ENCODE measurements around the gene NPRL2. TPM values are rescaled to one million over a fixed set of nuclear protein-coding genes. Genes with fewer than 3 reads are reported as not detected.

NPRL2 gene
- total RNA-seq, 1 donor from 2014 or later, result 31.6 TPM

DNA sequence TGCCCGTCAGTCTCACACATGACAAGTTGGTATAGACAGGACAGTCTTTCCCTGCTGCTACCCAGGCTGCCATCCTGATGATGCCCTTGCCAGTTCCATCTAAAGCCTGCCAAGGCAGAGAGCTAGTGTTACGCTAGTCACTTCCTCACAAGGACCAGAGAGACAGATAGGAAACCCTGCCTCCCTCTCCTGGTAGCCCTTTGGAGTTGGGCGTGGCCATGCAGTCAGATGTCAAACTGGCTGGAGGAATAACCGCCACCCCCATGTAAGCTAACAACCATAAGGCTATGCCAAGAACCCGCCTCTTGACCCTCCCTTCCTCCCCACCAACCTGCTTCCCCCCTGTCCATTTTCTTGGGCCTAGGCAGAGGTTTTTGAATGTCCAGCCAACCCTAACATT lies 6.0 kb upstream of the NPRL2 start:
- TF ChIP-seq, protein P1, sequence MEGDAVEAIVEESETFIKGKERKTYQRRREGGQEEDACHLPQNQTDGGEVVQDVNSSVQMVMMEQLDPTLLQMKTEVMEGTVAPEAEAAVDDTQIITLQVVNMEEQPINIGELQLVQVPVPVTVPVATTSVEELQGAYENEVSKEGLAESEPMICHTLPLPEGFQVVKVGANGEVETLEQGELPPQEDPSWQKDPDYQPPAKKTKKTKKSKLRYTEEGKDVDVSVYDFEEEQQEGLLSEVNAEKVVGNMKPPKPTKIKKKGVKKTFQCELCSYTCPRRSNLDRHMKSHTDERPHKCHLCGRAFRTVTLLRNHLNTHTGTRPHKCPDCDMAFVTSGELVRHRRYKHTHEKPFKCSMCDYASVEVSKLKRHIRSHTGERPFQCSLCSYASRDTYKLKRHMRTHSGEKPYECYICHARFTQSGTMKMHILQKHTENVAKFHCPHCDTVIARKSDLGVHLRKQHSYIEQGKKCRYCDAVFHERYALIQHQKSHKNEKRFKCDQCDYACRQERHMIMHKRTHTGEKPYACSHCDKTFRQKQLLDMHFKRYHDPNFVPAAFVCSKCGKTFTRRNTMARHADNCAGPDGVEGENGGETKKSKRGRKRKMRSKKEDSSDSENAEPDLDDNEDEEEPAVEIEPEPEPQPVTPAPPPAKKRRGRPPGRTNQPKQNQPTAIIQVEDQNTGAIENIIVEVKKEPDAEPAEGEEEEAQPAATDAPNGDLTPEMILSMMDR (IDR thresholded peaks at IDR 0.05; ENCODE audit: unreplicated experiment), result no peak
- Mint-ChIP-seq H3K27me3 (no peaks in the 10 kb centered on the region), H3K4me3 (ENCODE audit: low read depth) (peak overlapping the region; percentile 94), H3K4me1 (ENCODE audit: low read depth) (peaks cover 27% of the 10 kb centered on the region), H3K9me3 (ENCODE audit: low read depth) (no peaks in the 10 kb centered on the region), H3K36me3 (ENCODE audit: insufficient read depth) (peaks cover 2% of the 10 kb centered on the region), H3K27ac (no peak overlapping the region)
- no peak for DNase-seq (ENCODE audit: low spot score, unreplicated experiment)

DNA sequence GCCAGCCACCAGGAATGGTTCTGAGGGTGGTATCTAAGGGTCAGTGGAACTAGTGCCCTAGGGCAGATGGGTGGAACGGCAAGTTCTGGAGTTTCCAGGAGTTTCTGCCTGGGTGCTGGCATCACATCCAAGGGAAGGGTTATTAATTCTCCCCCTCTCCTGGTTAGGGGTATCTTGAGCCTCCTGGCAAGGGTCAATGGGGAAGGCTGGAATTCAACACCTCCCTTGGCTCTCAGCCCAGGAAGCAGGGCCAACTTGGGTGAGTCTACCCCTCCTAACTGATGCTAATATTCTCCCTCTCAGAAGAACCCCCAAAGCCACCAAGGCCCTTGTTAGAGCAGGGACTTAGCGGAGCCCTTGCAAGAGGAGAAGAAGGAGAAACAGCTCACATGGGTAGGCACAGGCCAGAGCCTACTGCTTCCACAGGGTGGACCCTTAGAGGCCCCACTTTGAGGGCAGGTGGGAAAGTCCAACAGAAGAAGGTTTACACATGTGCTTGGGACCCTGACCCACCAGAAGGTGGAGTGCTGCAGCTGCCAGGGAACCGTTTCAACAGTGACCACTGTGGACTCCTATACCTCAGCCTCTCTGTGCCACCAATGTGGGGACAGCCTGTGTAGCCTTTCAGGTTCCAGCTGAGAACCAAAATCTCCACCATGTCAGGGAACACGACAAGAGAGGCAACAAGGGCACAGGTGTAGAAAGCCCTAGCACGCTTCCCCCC lies 5.4 kb upstream of the NPRL2 start:
- Mint-ChIP-seq H3K4me3 (ENCODE audit: low read depth) (peak overlapping the region; percentile 94), H3K27ac (no peak overlapping the region), H3K4me1 (ENCODE audit: low read depth) (peaks cover 33% of the 10 kb centered on the region), H3K9me3 (ENCODE audit: low read depth) (no peaks in the 10 kb centered on the region), H3K27me3 (no peaks in the 10 kb centered on the region), H3K36me3 (ENCODE audit: insufficient read depth) (peaks cover 2% of the 10 kb centered on the region)
- TF ChIP-seq, protein P1 (IDR thresholded peaks at IDR 0.05; ENCODE audit: unreplicated experiment), result no peak
- no peak for DNase-seq (ENCODE audit: low spot score, unreplicated experiment)

DNA sequence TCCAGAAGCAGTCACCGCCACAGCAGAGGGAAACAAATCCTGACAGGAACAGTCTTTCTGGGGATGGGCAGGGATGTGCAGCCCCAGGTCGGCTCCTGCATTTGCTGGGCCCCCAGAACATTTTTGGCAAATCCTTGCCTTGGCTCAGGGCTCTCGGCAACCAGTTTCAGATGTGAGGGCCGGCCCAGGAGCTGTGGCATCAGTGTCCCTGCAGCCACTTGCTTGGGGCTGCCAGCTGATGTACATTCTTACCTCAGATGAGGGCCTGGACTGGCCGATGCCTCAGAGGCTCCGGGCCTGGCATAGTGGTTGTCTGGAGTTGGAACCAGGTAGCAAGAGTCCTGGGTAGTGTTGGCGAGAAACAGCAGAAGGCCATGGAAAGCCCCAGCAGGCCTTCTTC lies 4.3 kb upstream of the NPRL2 start:
- peaks cover 2% of the 10 kb centered on the region for H3K36me3 Mint-ChIP-seq (ENCODE audit: insufficient read depth)
- no peak overlapping the region for H3K4me3 Mint-ChIP-seq (ENCODE audit: low read depth)
- no peaks in the 10 kb centered on the region for H3K9me3 Mint-ChIP-seq (ENCODE audit: low read depth)
- no peak overlapping the region for H3K27ac Mint-ChIP-seq
- TF ChIP-seq, protein P1 (IDR thresholded peaks at IDR 0.05; ENCODE audit: unreplicated experiment), result no peak
- peaks cover 39% of the 10 kb centered on the region for H3K4me1 Mint-ChIP-seq (ENCODE audit: low read depth)
- H3K27me3 Mint-ChIP-seq, result no peaks in the 10 kb centered on the region
- DNase-seq (ENCODE audit: low spot score, unreplicated experiment), result no peak

DNA sequence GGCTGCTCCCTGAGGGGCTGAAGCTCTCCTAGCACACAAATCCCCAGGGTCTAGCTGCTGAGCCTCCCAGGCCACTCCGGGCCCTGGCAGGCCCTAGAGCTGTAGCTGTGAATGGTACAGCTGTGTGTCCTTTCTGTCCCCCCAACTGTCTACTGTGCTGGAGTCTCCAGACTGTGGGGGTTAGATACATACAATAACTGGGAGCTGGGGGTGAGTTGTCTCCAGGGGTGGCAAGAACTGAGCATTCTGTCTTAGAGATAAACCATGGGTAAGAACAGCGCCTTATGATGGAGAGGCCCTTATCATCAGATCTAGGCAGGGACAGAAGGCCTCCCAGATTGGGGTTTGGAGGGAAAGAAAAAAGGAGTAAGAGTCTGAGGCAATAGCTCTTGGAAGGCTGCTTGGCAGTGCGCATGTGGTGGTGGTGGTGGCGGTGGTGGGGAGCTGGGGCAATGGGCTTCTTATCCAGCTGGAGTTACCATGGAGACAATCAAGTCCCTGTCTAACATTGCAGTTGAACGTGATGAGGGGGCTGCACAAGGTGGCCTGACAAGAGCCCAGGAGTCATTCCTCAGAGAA lies 3.7 kb upstream of the NPRL2 start:
- H3K36me3 Mint-ChIP-seq (ENCODE audit: insufficient read depth), result peaks cover 2% of the 10 kb centered on the region
- H3K27me3 Mint-ChIP-seq, result no peaks in the 10 kb centered on the region
- H3K4me1 Mint-ChIP-seq (ENCODE audit: low read depth), result peaks cover 40% of the 10 kb centered on the region
- no peaks in the 10 kb centered on the region for H3K9me3 Mint-ChIP-seq (ENCODE audit: low read depth)
- TF ChIP-seq, protein P1 (IDR thresholded peaks at IDR 0.05; ENCODE audit: unreplicated experiment), result no peak
- no peak for DNase-seq (ENCODE audit: low spot score, unreplicated experiment)
- H3K4me3 Mint-ChIP-seq (ENCODE audit: low read depth), result no peak overlapping the region
- no peak overlapping the region for H3K27ac Mint-ChIP-seq

DNA sequence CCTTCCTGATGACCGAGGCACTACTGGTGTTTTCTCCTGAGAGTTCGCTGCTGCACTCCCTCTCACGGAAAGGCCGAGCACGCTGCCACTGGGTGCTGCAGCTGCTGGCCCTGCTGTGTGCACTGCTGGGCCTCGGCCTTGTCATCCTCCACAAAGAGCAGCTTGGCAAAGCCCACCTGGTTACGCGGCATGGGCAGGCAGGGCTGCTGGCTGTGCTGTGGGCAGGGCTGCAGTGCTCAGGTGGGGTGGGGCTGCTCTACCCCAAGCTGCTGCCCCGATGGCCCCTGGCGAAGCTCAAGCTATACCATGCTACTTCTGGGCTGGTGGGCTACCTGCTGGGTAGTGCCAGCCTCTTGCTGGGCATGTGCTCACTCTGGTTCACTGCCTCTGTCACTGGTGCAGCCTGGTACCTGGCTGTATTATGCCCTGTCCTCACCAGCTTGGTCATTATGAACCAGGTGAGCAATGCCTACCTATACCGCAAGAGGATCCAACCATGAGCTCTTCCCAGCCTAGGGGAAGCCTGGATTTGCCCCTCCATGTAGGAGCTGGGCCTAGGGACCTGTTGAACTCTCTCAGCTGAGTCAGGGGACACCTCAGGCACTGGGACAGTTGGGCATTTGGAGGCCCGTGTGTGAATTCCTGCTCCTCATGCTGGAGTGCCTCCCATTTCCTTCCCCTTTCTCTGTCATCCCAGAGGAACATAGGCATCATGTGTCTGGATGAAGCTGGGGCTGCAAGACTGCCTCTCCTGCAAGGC lies 2.9 kb upstream of the NPRL2 start:
- H3K36me3 Mint-ChIP-seq (ENCODE audit: insufficient read depth), result peaks cover 4% of the 10 kb centered on the region
- no peak overlapping the region for H3K4me3 Mint-ChIP-seq (ENCODE audit: low read depth)
- DNase-seq (ENCODE audit: low spot score, unreplicated experiment), result no peak
- H3K27ac Mint-ChIP-seq, result no peak overlapping the region
- no peaks in the 10 kb centered on the region for H3K27me3 Mint-ChIP-seq
- H3K9me3 Mint-ChIP-seq (ENCODE audit: low read depth), result no peaks in the 10 kb centered on the region
- TF ChIP-seq, protein P1 (IDR thresholded peaks at IDR 0.05; ENCODE audit: unreplicated experiment), result no peak
- peaks cover 37% of the 10 kb centered on the region for H3K4me1 Mint-ChIP-seq (ENCODE audit: low read depth)
